Nucleus accumbens (tissue), 56 donors: ENCODE results near the gene MR1.
A peak's percentile ranks its signal among the peaks of the same experiment; 100 is the strongest.

Experiments used
- DNase-seq, 56 donors: peaks; one replicate each; lab custom pipeline; 2025; lab: John Stamatoyannopoulos, UW

MR1 gene

DNA sequence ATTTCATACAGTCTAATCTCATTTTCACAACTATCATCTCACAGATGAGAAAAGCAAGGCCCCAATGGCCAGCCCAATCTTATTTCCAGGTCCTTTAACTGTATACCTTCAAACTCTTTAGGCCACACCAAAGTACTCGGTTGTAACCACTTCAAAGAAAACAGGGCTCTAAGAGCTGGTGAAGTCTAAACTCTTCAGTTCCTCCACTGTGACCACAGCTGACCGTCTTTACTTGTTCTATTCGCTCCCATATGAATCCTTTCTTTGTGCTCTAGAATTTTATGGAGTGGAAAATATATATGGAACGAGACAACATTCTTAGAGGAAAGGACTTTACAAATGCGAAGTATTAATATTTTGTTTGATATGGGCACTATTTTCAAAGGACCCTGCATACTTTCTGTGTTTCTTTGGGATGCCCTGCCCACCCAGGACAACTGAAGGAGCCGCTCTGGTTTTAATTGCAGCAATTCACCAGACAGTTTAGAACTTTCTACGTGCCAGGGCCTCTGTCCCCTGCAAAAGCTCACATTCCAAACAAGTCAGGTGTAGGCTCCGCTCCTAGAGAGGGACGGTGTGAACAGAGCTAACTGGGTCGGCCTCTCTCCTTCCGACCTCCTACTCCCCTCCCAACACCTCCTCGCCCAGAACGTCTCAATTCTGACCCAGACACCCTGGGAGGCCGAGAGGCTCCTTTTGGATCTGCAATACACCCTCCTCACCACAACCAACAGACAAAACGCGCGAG lies 70.4 kb downstream of the MR1 start:
- DNase-seq = peak in 3 of 56 donors; percentile 40 to 56 (median 40)

DNA sequence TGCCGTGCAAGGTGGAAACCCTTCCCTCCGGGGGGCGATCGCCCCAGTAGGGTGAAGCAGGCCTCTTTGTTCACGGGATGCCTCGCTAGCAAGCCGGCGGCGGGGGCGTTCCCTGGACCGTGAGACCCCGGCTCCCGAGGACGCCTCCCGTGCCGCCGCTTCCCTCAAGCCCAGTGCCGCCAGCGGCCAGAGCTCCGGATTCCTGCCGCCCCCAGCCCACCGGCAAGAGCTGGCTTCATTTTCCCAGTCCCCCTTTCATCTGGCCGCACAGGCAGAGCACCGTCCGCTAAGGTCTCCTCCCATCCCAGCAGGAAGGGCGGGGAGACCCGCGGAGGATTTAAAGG lies 71.0 kb downstream of the MR1 start:
- peak in 15 of 56 donors; percentile 33 to 66 (median 49) for DNase-seq

DNA sequence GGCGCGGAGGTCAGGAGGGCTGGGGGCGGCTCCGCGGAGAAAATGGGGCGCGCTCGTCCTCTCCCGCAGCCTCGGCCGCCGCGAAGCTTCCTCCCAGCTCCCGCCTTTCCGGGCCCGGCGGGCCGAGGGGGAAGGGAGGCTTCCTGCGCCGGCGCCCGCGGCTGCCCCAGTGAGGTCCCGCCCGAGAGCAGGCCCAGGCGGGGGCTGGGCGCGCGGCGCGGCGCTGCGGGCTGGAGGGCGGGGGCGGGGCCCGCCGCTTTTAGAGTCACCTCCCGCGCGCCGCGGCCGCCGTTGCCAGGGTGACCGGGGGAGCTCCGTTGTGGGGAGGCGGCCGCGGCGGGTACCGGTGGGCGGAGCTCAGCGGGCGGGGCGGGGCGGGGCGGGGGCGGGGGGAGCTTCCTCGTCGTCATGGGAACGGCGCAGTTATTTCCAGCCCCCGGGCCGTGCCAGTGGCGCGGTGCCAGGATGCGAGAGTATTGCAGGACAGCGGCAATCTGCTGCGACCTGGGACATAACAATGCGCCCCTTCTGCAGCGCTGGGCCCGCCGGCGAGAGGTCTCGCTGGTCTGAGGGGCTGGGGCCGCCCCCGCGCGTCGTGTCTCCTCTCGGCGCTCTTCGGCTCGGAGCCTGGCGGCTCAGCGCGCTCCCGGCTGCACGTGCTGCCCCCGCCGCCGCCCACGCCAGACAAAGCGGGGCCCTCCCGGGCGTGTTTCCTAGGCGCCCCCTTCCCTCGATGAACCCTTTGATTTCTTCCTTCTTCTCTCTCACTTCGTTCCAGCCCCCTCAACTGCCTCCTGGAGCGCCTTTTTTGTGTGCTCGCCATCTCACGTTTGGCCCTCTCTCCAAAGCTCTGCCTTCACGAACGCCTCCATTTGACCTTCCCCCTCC lies 71.6 kb downstream of the MR1 start:
- peak in 55 of 56 donors; percentile 49 to 95 (median 84) for DNase-seq

DNA sequence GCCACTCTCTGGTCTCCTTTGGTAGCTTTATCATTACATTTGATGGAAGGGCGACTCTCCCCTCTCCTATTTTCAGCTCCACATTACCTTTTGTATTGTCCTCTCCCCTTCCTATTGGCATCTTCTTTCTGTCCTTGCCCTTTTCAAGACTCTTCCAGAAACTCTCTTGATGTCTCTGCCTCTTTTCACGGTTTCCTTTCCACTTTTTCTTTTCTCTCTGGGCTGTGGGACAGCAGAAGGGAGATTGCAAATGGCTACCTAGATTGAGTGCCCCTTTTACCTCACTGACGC lies 72.2 kb downstream of the MR1 start:
- no peak for DNase-seq

DNA sequence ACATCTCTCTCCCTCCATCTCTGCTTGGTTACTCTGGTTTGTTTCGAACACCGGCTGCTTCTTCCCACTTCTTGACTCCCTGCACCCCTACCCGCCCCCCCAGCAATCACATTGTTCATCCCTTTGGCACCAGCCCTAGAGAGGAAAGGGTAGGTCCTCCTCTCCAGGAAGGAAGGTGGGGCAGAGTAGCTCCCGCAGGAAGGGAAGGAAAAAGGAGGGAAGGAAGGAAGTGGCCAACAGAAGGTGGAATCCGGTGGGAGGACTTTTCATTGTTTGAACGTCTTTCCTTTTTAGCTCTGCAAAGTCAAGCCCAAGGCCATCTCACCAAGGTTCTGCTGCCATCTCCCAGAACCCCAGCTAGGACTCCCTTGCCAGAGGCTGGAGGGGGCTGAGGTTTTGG lies 72.7 kb downstream of the MR1 start:
- DNase-seq = no peak

DNA sequence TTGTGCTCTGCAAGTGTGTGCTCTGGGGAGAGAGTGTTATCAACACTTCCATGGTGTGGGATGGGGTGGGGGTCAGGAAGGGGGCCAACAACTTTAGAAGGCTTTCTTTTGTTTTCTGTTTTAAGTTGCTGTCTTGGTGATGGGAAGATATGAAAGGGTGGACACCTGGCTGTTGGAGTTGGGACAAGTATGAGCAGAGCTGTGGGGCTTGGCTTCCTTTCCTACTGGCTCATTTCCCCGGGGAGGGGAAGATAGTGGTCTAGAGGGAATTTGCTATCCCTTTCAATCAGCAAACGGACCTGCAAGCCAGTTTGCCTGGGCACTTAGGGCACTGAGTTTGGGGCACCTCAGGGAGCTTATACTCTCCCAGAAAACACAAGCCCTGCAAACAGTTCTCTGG lies 73.9 kb downstream of the MR1 start:
- DNase-seq = no peak

DNA sequence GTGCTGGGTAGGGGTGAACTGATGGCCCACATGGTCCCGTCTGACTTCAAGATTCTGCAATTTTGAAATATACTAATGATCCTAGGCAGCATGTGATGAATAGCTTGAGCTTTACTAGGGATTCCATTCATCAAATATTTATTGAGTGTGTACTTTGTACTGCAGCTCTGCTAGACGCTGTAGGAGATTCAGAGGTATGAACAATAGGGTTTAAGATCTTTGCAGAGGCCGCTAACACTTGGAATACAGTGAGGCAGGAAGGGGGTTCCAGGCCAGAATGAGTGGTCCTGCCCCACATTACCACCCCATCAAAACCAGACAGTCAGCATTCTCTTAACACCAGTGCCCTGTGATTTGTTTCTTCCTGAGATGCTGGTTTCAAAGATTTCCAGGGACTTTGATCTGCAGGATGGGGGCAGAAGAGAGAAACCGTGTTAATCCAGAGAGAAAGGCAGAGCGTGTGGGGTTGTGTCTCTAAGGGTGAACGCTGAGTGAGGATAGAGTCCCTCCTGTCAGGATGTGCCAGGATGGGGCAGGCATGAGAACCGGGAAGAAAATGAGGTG lies 74.6 kb downstream of the MR1 start:
- DNase-seq = no peak

DNA sequence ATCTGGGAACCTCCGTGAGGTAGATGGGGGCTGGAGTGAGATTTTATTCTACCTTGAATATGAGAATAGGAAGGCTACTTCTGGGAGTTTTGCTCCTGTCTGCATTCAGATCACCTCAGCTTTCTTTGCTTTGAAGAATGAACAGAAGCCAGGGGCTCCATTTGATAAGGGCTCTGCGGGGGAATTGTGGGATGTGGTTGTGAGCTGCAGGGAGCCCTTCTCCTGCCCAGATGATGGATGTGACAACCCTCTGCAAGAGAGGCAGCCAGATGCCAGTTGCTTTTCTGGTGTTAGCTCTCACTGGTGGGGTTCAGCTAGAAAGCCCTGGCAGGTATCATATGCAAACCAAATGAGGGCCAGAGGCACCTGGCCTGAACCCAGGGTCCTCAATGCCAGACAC lies 76.2 kb downstream of the MR1 start:
- DNase-seq = no peak
